Pancreas (tissue), 10 donors: ENCODE results near the gene TIAM1. TPM values are rescaled to one million over a fixed set of nuclear protein-coding genes. Genes with fewer than 3 reads are reported as not detected.

Experiments
- ATAC-seq, 4 donors: fragments of 200-7000 bp; cut with Tn5 transposase; one replicate each; pipeline versions ENCODE4 v1.8.0 to v1.9.1; 2020; ENCODE audit warnings: mild to moderate bottlenecking in 4 of 4, moderate library complexity in 4 of 4
- DNase-seq, 6 donors: peaks; one replicate each; pipeline ENCODE4 v3.0.0-alpha.2; 2020
- FAIRE-seq: peaks from 2 replicates; lab custom pipeline; 2012; peaks lifted over from hg19 to GRCh38; lab: Jason Lieb, UNC
- H3K27ac ChIP-seq, 4 donors: fragments of 200-600 bp; sonication (generic); 1 replicate in 3 of 4; 2 replicates in 1 of 4; pipeline versions ENCODE4 v1.5.0 to v1.8.0; 2020
- H3K27me3 ChIP-seq, 4 donors: fragments of 200-600 bp; one replicate each; pipeline ENCODE4 v1.8.0; 2021
- H3K36me3 ChIP-seq, 3 donors: fragments of 200-600 bp; sonication (generic) in 1 of 3; one replicate each; pipeline versions ENCODE4 v1.5.0 to v1.8.0; 2020 to 2021
- H3K4me1 ChIP-seq, 3 donors: fragments of 200-600 bp; one replicate each; pipeline ENCODE4 v1.8.0; 2021
- H3K4me3 ChIP-seq, 4 donors: fragments of 200-600 bp; sonication (generic) in 2 of 4; one replicate each; pipeline versions ENCODE4 v1.5.0 to v1.8.0; 2020 to 2021
- H3K9me3 ChIP-seq, 4 donors: fragments of 200-600 bp; one replicate each; pipeline ENCODE4 v1.8.0; 2021
- WGBS, 2 donors: extraction: QIAGEN DNeasy Blood & Tissue Kit; methylation state at CpG; one replicate each; pipeline ENCODE4 v1.1.7; 2013; 5-methylcytosine and 5-hydroxymethylcytosine counted together
- intact Hi-C, 3 donors: fragments of 100-400 bp; cut with DNase I; formaldehyde crosslinking; loops; one replicate each; pipeline versions ENCODE4 v1.11.1 to v1.14.2; 2022
- polyA plus RNA-seq, 2 donors: library from polyadenylated mRNA; stranded (reverse); fragments of 200-250 nt; gene quantifications; one replicate each; pipeline ENCODE4 v1.2.3, GENCODE V29; 2013
- total RNA-seq, 6 donors: library from RNA; stranded (reverse); fragmentation: NEBNext Ultra II Directional in 4 of 6; extraction: Animal tissue kit (Norgen Biotek cat#: 25700) in 4 of 6; gene quantifications; one replicate each; pipeline versions ENCODE4 v1.2.1 to v1.2.4, GENCODE V29; 2021 to 2023
- TF ChIP-seq, protein P1 (sequence below), 4 donors: fragments of 200-600 bp; sonication (generic) in 3 of 4; IDR thresholded peaks; one replicate each; pipeline versions ENCODE4 v1.5.0 to v1.8.0; 2021; ENCODE audit warnings: antibody characterized with exemption in 4 of 4
- donor health status: healthy with polysubstance abuse.
- donor health status: DM: no; HTN: no; CAD: no; lungs with moderate emphysema.
- donor health status: DM: no; HTN: no; CAD: no.
- donor health status: control.
- donor health status: control.
- donor health status: Bipolar disorder and iron deficiency.
- donor health status: DM: yes; HTN: yes; CAD: no.
- donor health status: DM: no; HTN: no; CAD: no.
- donor health status: DM: no; HTN: no; CAD: no.
- donor health status: DM: yes; HTN: yes; CAD: no.

The TIAM1 gene
- total and polyA plus RNA-seq, 8 donors = 1.7 to 7.7 (median 4.0) TPM

DNA sequence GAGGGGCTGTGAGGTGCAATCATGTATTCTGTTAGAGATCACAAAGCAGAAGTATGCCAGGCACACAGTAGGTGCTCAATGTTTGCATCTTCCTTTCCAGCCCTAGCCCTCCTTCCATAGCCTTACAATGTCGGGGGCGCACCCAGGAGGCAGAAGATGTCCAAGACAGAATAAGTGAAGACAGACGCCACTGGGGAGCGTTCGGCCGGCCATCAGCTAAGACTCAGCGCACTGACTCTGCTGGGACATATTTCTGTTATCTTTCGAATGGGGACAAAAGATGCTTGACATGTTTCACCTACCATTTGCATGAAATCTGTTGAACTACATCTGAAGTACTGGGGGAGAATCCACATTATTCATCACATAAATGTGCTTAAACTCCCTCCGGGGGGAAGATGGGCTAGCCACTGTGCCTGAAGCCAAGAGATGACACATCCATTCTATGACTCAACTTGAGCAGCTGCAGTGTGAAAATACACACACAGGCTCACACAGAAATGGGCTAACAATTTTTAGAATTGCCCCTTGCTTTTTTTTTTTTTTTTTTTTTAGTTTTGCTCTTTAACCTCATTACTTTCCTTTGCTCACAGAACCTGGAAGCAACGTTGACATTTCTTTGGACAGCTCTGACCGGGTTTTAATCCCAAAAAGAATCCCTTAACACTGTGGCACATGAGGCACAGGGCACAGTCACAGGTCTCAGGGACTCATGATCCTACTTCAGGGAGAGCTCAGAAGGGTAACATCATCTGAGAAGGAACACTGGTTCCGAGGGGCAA, 7.9 kb downstream of the TIAM1 start:
- FAIRE-seq (no peak), DNase-seq (no peak), ATAC-seq (peak in 3 of 4 donors; percentile 38 to 50 (median 38))
- intact Hi-C loops = no loop called here
- Histone ChIP-seq H3K4me1 (no peaks in the 10 kb centered on the region), H3K4me3 (no peak overlapping the region), H3K27ac (no peak overlapping the region), H3K27me3 (no peaks in the 10 kb centered on the region), H3K36me3 (no peaks in the 10 kb centered on the region), H3K9me3 (no peaks in the 10 kb centered on the region)
- TF ChIP-seq, protein P1, sequence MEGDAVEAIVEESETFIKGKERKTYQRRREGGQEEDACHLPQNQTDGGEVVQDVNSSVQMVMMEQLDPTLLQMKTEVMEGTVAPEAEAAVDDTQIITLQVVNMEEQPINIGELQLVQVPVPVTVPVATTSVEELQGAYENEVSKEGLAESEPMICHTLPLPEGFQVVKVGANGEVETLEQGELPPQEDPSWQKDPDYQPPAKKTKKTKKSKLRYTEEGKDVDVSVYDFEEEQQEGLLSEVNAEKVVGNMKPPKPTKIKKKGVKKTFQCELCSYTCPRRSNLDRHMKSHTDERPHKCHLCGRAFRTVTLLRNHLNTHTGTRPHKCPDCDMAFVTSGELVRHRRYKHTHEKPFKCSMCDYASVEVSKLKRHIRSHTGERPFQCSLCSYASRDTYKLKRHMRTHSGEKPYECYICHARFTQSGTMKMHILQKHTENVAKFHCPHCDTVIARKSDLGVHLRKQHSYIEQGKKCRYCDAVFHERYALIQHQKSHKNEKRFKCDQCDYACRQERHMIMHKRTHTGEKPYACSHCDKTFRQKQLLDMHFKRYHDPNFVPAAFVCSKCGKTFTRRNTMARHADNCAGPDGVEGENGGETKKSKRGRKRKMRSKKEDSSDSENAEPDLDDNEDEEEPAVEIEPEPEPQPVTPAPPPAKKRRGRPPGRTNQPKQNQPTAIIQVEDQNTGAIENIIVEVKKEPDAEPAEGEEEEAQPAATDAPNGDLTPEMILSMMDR (IDR thresholded peaks at IDR 0.05) = no peak
- WGBS, 2 donors = 77 to 89% methylated on average over 12 of the region's 12 CpGs

DNA sequence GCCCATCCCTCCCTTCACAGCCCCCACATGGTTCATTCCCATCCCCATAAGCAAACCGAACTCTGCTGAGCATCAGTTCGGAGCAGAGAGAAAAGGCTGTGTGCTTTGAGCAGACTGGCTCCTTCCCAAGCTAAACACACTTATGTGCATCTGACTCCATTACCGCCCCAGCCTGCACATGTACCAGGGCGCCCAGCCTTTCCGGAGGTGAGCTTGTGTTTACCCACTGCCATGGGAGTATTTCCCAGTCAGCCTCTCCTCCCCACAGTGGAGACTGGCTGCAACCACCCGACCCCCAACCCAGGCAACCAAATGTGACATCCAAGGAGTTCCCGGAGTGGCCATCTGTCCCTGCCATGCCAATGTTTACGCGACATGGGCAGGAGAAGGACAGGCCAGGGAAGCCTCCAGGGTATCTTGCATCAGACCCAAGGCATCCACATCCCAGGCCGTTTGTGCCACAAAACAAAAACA, 9.4 kb downstream of the TIAM1 start:
- no peak for FAIRE-seq

DNA sequence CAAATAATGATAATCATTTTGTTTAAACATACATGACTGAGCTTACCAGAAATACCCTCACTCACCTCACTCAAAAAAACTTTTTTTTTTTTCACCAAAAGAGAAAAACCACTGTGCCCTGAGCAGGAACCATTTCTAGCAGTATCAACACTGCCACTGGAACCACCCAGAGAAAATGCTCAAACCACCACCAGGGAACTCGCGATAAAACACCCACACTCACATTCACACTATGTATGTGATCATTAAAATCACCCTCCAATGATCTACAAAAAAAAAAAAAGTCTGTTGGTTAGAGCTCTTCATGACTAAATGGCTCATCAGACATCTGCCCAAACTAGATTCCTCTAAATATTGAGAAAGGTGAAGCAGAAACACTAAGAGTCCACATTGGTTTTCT, 11.5 kb downstream of the TIAM1 start:
- ATAC-seq (no peak), FAIRE-seq (no peak), DNase-seq (no peak)
- no peaks in the 10 kb centered on the region for H3K9me3 ChIP-seq
- no peak overlapping the region for H3K27ac ChIP-seq
- no peak overlapping the region for H3K4me3 ChIP-seq
- TF ChIP-seq, protein P1 (IDR thresholded peaks at IDR 0.05) = no peak
- intact Hi-C loops = no loop called here
- H3K4me1 ChIP-seq = no peaks in the 10 kb centered on the region
- no peaks in the 10 kb centered on the region for H3K27me3 ChIP-seq
- no peaks in the 10 kb centered on the region for H3K36me3 ChIP-seq
- WGBS, 2 donors = 60 to 86% methylated on average over 2 of the region's 2 CpGs

More for the DNA sequence above, 9.4 kb downstream of the TIAM1 start:
- ATAC-seq = peak in 3 of 4 donors; percentile 42 to 88 (median 86)
- TF ChIP-seq, protein P1 (IDR thresholded peaks at IDR 0.05) = no peak
- Histone ChIP-seq H3K4me3 (no peak overlapping the region), H3K4me1 (no peaks in the 10 kb centered on the region), H3K27ac (no peak overlapping the region), H3K36me3 (no peaks in the 10 kb centered on the region), H3K9me3 (no peaks in the 10 kb centered on the region), H3K27me3 (no peaks in the 10 kb centered on the region)
- peak in 2 of 6 donors; percentile 20 to 35 for DNase-seq
- intact Hi-C loops = no loop called here
- 49 to 64% methylated on average over 10 of the region's 10 CpGs for WGBS, 2 donors

DNA sequence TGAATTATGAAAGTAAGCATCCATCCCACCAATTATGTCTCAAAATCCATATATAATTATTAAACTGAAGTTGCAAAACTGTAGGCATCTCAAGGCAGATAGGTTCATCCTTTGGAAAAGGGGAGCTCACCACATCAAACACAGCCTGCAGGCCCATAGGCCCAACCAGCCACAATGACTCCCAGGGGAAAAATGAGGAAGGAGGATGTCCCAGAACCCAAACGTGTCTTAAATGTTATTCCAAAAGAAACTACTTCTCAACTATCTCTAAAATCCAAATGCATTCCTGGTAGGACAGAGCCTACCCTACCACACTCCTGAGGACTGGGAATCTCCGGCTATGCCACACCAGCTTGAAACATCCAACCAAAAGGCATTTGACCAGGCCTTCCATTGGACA, 12.8 kb downstream of the TIAM1 start:
- FAIRE-seq (no peak), DNase-seq (no peak), ATAC-seq (no peak)
- no peaks in the 10 kb centered on the region for H3K4me1 ChIP-seq
- 59 to 72% methylated on average over 2 of the region's 2 CpGs for WGBS, 2 donors
- H3K4me3 ChIP-seq = no peak overlapping the region
- TF ChIP-seq, protein P1 (IDR thresholded peaks at IDR 0.05) = no peak
- H3K27ac ChIP-seq = no peak overlapping the region
- no peaks in the 10 kb centered on the region for H3K36me3 ChIP-seq
- H3K9me3 ChIP-seq = no peaks in the 10 kb centered on the region
- intact Hi-C loops = no loop called here
- no peaks in the 10 kb centered on the region for H3K27me3 ChIP-seq

DNA sequence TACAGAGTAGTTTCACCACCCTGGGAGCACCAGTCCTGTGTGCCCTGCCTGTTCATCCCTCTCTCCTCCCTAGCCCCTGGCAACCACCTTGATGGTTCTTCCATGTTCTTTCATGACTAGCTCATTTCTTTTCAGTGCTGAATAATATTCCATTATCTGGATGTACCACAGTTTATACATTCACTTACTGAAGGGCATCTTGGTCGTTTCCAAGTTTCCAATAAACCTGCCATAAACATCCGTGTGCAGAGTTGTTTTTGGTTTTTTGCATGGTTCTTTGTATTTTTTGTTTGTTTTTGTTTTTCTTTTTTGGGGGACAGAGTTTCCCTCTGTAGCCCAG, 13.9 kb downstream of the TIAM1 start:
- Histone ChIP-seq H3K4me3 (no peak overlapping the region), H3K4me1 (no peaks in the 10 kb centered on the region), H3K27ac (no peak overlapping the region), H3K27me3 (no peaks in the 10 kb centered on the region), H3K36me3 (no peaks in the 10 kb centered on the region), H3K9me3 (no peaks in the 10 kb centered on the region)
- FAIRE-seq (no peak), ATAC-seq (no peak), DNase-seq (no peak)
- intact Hi-C loops = no loop called here
- WGBS, 2 donors = 54 to 73% methylated on average over 2 of the region's 2 CpGs
- TF ChIP-seq, protein P1 (IDR thresholded peaks at IDR 0.05) = no peak
